HG03460 (cell line): ENCODE data around the gene CABP1.
"Not testable (repeated sequence)": the region's sequence is repeated elsewhere in the genome, so short reads cannot be mapped to it uniquely, and the experiment has no call there.

ENCODE experiments used
- ATAC-seq: cut with Tn5 transposase; IDR thresholded peaks from one replicate; pipeline ENCODE4 v1.9.1; 2021; ENCODE audit not compliant: unreplicated experiment

CABP1 gene

DNA sequence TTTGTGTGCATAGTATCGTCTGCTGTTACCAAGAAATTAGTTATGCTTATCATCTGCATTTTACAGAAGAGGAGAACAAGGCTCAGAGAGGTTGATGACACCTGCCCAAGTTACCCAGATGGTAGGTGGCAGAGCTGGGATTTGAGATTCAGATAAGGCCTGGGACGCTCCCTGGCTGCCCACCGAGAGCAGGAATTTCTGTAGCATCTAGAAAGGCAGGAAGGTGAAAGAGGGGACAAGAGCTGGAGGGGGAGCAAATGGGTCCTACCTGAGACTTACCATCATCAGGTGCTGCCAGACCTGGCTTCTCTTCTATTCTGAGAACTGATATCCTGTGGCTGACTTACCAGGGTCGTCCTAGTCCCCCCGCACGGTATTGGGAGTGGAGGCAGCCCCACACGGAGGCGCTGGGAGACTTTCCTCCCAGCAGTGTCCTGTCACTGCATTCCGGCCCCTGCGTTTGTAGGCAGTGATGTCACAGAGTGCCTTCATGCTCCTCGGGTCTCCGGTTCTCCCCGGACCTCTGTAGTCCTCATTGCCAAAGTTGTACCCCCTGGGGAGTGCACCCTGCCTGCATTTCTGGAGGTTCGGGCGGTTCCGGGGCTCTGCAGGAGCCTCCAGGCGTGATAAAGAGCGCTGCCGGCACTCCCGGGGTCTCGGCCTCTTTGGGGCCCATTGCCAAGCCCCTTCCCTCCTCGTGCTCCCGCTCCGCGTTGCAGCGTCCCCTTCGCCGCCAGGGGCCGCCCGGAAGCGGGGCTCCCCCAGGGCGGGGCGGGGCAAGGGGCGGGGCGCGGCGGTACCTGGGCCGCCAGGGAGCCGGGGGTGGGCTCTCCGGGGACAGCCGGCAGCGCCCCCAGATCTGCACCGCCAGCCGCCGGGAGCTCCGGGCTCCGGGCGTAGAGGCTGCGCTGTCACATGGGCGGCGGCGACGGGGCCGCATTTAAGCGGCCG lies at the start of gene CABP1:
Gene CABP1 (plus strand): TSS at position 856 of the 951 bp plus-strand sequence. CDS start 60 bp downstream, at position 916.
- peak; percentile 61 for ATAC-seq

DNA sequence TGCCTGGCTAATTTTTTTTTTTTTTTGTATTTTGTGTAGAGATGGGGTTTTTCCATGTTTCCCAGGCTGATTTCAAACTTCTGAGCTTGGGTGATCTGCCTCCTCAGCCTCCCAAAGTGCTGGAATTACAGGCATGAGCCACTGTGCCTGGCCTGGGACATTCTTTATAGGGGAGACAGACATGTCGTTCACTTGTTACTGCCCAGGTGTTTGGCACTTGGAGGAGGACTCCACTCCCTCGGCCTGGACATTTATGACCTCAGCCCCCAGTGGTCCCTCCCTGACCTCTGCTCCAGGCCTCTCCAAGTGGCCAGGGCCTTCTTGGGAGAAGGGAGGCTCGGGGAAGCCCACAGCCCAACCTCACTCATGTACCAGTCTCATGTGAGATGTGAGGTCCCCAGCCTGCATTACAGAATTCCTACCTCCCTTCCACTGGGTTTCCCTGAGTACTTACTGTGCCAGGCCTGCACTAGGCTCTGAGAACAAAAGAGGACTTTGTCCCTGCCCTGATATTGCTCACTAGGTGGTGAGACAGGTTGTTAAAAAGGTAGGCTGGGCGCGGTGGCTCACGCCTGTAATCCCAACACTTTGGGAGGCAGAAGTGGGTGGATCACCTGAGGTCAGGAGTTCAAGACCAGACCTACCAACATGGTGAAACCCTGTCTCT lies 49.6 kb upstream of the CABP1 start:
- ATAC-seq = no peak

DNA sequence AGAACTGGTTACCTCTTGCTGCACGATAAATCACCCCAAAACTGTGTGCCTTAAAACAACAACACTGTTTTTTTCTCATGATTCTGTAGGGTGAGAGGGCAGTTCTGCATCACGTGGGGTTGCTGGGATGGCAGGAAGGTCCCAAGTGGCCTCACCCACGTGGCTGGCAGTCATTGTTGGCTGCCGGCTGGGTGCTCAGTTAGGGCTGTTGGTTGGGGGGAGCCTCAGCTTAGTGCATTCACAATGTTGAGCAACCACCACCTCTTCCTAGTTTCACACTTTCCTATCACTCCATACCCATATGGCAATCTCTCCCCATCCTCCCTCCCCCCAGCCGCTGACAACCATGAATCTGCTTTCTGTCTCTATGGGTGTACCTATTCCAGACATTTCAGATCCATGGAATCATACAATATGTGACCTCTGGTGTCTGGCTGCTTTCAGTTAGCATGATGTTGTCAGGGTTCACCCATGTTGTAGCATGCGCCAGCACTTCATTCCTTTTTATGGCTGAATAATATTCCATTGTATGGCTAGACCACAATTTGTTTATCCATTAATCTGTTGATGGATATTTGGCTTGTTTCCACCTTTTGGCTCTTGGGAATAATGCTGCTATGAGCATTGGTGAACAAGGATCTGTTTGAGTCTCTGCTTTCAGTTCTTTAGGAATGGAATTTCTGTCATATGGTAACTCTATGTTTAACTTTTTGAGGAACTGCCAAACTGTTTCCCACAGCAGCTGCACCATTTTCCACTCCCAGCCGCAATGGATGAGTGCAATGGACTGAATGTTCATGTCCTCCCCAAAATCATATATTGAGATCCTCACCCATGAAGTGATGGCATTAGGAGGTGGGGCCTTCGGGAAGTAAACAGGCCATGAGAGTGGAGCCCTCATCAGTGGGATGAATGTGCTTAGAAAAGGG lies 48.0 kb upstream of the CABP1 start:
- no peak for ATAC-seq

DNA sequence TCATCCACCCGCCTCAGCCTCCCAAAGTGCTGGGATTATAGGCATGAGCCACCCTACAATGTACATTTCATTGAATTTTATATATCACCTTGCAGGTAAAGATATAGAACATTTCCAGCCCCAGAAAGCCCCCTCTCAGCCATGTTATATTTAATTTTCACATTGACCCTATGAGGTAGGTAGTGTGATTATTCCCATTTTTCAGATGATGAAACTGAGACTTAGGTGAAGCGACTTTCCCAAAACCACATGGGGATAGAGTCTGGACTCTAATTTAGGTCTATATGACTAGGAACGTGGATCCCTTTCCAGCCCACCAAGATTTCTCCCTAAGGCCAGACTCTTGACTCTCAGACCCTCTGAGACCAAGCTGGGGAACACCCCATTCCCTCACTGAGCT lies 43.5 kb upstream of the CABP1 start:
- no peak for ATAC-seq

DNA sequence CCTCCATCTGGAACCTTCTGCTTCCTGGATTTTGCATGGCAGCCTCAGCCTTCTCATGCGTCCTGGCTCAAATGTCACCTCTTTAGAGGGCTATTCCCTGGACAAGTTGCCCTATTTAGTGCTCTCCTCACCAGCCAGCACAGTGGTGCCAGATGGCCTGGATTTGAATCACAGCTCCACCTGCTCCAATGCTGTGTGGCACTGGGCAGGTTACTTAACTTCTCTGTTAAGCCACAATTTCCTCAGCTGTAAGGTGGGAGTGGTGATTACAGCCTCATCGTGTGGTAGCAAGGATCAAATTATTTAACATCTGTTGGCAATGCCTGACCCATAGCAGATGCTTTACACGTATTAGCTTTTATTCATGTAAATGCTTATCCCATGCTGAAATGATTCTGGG lies 42.6 kb upstream of the CABP1 start:
- ATAC-seq = no peak

DNA sequence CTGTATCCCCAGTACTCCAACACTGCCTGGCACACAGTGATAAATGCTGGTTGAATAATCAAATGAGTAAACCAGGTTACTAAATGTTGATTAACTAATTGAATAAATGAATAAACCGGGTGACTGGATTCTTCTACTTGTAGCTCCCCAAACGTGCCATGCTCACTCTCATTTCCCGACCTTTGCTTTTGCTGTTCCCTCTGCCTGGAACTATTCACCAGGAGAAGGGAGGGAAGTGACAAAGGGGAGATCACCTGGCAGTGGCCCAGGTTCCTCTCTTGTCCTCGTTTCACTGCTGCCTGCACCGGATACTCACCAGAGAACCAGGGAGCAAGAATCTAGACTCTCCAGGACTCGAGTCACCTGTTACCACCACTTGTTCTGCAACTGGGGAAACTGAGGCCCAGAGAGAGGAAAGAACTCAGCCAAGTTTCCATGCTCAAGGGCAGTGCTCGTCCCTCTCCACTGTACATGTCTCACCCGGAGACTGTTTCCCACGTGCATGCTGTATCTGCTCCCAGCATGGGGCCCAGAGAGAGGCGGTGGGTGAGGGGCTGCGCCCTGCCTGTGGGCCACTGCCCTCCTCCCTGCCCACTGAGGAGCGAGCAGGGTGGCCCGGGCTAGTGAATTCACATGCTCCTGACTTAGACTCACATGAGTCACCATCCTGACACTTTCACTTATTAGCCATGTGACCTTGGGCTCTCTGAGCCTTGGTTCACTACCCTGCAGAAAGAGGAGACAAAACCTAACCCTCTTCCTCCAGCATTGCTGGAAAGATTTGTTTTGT lies 41.6 kb upstream of the CABP1 start:
- no peak for ATAC-seq

DNA sequence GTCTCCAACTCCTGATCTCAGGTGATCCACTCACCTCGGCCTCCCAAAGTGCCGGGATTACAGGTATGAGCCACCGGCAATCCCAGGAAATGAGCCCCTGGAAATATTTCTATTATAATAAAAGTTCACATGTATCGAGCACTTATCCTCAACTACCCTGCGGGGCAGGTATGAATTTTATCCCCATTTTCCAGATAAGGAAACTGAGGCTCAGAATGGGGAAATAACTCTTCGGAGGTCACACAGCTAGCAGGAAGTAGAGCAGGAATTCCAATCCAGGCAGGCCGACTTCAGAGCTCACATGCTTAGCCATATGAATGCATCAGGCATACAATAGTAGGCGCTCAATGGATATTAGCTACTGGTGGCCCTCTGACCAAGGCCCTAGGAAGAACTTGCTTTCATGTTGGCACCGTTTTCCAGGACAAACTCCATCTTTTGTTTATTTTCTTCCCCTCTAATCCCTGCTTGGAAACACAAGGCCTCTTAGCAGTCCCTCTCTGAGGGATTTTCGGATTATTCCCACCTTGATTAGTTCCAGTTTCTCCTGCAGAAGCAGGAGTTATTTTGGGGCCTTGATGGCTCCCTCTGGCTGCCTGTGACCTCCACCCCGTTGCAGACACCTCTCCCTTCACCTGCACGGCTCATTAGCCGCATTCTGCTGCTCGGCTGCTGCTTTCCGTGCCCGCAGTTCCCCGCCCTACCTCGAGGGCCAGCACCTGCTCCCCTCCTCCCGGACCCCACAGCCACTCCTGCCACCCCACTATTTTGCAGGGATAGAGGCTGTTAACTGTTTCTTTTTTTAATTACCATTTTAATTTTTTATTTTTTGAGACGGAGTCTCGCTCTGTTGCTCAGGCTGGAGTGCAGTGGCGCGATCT lies 40.5 kb upstream of the CABP1 start:
- no peak for ATAC-seq

DNA sequence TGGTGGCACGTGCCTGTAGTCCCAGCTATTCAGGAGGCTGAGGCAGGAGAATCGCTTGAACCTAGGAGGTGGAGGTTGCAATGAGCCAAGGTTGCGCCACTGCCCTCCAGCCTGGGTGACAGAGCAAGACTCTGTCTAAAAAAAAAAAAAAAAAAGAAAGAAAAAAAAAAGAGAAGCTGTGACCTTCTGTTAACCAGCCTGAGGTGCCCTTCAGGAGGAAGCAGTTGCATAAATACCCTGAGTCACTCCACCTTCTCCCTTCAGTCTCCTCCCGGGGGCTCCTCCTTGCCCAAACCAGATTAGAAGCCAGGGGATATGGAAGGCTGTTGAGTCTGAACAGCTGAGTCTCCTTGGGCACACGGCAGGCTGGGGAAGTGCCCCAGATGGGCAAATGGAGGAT lies 38.0 kb upstream of the CABP1 start:
- not testable (repeated sequence) for ATAC-seq

DNA sequence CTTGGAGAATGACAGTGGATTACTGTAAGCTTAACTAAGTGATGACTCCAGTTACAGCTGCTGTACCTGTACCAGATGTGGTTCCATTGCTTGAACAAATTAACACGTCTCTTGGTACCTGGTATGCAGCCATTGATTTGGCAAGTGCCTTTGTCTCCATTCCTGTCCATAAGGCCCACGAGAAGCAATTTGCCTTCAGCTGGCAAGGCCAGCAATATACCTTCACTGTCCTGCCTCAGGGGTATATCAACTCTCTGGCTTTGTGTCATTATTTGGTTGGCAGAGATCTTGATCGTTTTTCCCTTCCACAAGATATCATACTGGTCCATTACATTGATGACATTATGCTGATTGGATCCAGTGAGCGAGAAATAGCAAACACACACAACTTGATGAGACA lies 29.9 kb upstream of the CABP1 start:
- no peak for ATAC-seq

DNA sequence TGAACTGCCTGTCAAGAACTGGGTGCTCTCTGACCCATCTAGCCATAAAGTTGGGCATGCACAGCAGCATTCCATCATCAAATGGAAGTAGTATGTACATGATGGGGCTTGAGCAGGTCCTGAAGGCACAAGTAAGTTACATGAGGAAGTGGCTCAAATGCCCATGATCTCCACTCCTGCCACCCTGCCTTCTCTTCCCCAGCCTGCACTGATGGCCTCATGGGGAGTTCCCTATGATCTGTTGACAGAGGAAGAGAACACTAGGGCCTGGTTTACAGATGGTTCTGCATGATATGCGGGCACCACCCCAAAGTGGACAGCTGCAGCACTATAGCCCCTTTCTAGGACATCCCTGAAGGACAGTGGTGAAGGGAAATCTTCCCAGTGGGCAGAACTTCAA lies 28.9 kb upstream of the CABP1 start:
- not testable (repeated sequence) for ATAC-seq

DNA sequence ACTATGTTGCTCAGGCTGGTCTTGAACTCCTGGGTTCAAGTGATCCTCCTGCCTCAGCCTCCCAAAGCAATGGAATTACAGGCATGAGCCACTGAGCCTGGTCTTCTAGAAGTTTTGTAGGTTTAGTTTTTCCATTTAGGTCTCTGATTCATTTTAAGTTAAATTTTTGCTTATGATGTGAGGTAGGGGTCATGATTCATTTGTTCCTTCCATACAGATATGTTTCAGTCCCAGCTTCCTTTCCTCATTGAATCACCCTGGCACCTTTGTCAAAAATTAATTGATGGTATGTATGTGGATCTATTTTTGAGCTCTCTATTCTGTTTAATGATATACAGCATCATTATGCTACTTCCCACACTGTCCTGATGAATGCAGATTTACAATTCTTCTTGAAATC lies 25.6 kb upstream of the CABP1 start:
- ATAC-seq = no peak

DNA sequence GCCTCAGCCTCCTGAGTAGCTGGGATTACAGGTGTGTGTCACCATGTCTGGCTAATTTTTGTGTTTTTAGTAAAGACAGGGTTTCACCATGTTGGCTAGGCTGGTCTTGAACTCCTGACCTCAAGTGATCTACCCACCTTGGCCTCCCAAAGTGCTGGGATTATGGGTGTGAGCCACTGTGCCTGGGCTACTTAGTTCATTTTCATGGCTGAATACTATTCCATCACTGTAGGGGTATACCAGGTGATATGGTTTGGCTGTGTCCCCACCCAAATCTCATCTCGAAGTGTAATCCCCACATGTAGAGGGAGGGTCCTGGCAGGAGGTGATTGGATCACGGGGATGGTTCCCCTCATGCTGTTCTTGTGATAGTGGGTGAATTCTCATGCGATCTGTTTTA lies 23.2 kb upstream of the CABP1 start:
- not testable (repeated sequence) for ATAC-seq

DNA sequence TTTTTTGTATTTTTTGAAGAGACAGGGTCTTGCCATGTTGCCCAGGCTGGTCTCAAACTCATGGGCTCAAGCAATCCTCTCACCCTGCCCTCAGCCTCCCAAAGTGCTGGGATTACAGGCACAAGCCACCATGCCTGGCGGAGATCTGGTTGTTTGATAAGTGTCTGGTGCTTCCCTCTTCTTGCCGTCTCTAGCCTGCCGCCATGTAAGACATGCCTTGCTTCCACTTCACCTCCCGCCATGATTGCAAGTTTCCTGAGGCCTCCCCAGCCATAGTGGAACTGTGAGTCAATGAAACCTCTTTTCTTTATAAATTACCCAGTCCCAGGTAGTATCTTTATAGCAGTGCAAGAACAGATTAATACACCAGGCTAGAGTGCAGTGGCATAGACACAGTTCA lies 22.7 kb upstream of the CABP1 start:
- not testable (repeated sequence) for ATAC-seq

DNA sequence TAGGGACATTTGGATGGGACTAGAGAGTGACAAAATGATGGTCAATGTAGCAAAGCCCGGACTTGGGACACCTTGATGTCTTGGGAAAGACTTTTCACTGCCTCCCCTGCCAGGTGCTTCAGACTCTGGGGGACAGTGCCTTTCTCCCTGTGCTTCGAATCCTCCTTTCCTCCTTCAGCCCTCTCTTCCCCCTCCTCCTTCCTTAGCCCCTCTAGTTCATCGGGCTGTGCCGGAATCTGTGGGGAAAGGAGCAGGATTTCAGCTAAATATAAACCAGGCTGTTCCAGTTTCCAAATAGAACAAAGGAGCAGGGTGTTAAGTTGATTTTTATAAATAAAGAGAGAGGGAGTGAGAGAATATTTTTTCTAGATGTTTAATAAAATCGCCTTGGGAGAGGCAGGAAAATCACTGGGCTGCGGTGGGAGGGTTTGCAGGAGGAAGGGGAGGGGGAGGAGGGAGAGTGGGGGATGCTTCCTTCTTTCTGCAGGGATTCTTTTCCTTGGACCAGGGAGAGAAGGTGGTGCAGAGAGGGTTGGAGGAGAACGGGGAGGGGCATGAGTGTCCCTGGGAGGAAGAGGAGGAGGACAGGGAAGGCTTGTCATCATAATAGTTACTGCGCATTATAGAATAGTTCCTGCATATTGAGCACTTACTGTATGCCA lies 21.3 kb upstream of the CABP1 start:
- no peak for ATAC-seq

DNA sequence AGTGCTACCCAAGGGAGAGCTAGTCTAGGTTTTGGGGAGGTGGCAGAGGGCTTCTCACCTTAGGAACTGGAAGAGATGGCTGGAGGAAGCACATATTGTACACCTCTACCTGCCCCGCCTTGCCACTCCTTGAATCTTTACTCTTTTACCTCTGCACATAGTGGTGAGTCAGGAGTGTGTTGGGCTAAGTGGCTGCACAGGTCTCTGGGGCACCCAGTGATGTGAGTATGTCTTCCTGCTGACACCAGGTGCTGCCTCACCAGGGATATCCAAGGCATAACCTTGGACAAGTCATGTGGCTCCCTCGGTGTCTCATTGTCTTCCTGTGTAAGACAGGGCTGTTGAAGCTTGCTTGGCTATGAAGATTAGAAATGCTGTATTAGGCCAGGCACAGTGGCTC lies 19.8 kb upstream of the CABP1 start:
- no peak for ATAC-seq

DNA sequence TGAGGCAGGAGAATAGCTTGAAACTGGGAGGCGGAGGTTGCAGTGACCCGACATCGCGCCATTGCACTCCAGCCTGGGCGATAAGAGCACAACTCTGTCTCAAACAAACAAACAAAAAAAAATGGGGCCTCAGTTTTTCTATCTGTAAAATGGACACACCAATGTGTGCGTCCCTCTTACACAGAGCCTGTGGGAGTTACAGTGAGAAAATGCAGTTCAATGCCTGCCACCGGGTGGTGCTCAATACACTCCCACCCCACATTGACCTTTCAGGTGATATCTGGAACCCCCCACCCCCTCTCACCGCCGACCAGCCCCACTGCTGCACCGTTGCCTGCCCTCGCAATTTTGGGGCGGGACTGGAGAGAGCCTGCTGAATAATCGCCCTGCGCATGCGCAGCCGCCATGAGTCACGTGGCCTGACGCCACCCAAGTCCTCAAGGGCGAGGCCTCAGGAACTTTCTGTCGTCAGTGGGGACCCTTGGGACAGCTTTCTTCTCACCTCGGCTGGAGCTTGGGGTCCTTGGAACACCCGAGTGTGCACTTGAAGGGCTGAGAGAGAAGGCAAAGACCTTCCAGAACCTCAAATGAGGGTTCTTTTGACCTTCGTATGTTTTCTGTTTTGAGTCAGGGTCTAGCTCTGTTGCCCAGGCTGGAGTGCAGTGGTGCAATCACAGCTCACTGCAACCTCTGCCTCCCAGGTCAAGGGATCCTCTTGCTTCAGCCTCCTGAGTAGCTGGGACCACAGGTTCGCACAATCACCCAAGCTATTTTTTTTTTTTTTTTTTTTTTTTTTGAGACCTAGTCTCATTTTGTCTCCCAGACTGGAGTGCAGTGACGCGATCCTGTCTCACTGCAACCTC lies 14.6 kb upstream of the CABP1 start:
- ATAC-seq = no peak

DNA sequence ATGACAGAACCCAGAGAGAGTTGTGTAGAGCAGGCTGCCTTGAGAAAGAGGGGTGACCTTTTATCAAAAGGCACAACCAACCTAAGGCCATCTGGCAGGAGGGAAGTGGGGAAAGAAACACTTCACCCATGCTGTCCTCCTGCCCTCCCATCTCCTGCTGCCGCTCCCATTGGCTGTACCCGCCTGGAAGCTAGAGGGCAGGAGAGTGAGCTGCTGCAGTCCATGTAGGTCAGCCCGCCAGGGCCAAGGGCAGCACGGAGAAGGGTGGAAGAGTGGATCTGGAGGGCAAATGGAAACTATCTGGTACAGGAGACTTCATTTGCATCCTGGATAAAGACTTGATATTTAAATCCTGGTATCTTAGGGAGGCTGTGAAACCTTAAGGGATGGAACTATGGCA lies 11.5 kb upstream of the CABP1 start:
- no peak for ATAC-seq
